Right kidney (tissue), 1 donor: Measurements from ENCODE around the gene FAF1.

Experiments used
- DNase-seq: peaks from one replicate; pipeline ENCODE4 v3.0.0-alpha.2; 2016

The FAF1 gene

GRCh38 chr1:50631161-50631560, 328.9 kb downstream of the FAF1 start:
- no peak for DNase-seq

- DNase-seq: no peak
These were observed 337.8 kb downstream of the FAF1 start for GRCh38 chr1:50622259-50622658.

GRCh38 chr1:50620680-50621329, 339.3 kb downstream of the FAF1 start:
- no peak for DNase-seq

GRCh38 chr1:50615036-50615750, 344.9 kb downstream of the FAF1 start:
- DNase-seq: no peak

GRCh38 chr1:50611675-50612074, 348.4 kb downstream of the FAF1 start:
- no peak for DNase-seq

GRCh38 chr1:50610563-50610962, 349.5 kb downstream of the FAF1 start:
- no peak for DNase-seq

- no peak for DNase-seq
These were observed 350.6 kb downstream of the FAF1 start for GRCh38 chr1:50609508-50609907.

- DNase-seq: no peak
These were observed 354.7 kb downstream of the FAF1 start for GRCh38 chr1:50605186-50605875.

- DNase-seq: no peak
These were observed 355.5 kb downstream of the FAF1 start for GRCh38 chr1:50604580-50604979.

- DNase-seq: no peak
These were observed 356.5 kb downstream of the FAF1 start for GRCh38 chr1:50603274-50604271.

GRCh38 chr1:50599546-50599945, 360.5 kb downstream of the FAF1 start:
- no peak for DNase-seq

GRCh38 chr1:50595874-50596273, 364.2 kb downstream of the FAF1 start:
- DNase-seq: no peak

- no peak for DNase-seq
These were observed 366.6 kb downstream of the FAF1 start for GRCh38 chr1:50593515-50593914.

GRCh38 chr1:50591598-50591997, 368.5 kb downstream of the FAF1 start:
- no peak for DNase-seq

- no peak for DNase-seq
These were observed 377.7 kb downstream of the FAF1 start for GRCh38 chr1:50582346-50582745.

- no peak for DNase-seq
These were observed 390.0 kb downstream of the FAF1 start for GRCh38 chr1:50570066-50570468.

- no peak for DNase-seq
These were observed 391.3 kb downstream of the FAF1 start for GRCh38 chr1:50568782-50569181.

GRCh38 chr1:50566405-50566804, 393.7 kb downstream of the FAF1 start:
- DNase-seq: no peak

- no peak for DNase-seq
These were observed 395.6 kb downstream of the FAF1 start for GRCh38 chr1:50564417-50564816.

- no peak for DNase-seq
These were observed 398.0 kb downstream of the FAF1 start for GRCh38 chr1:50562106-50562505.

- DNase-seq: no peak
These were observed 400.6 kb downstream of the FAF1 start for GRCh38 chr1:50559421-50559820.

GRCh38 chr1:50553921-50554320, 406.1 kb downstream of the FAF1 start:
- DNase-seq: no peak
